ENCODE measurements around the gene GRM8.

GRM8 gene

GRCh38 chr7:126570845-126571244 lies 681.9 kb downstream of the GRM8 start:
- TF ChIP-seq CTCF (conservative IDR thresholded peaks at IDR 0.05), result no peak
- H3K27ac ChIP-seq, result no peak overlapping the region

GRCh38 chr7:126569402-126569801 lies 683.3 kb downstream of the GRM8 start:
- no peak for TF ChIP-seq CTCF (conservative IDR thresholded peaks at IDR 0.05)
- no peak overlapping the region for H3K27ac ChIP-seq

GRCh38 chr7:126557271-126557670 lies 695.5 kb downstream of the GRM8 start:
- no peak for TF ChIP-seq CTCF (conservative IDR thresholded peaks at IDR 0.05)
- no peak overlapping the region for H3K27ac ChIP-seq

- no peak for TF ChIP-seq CTCF (conservative IDR thresholded peaks at IDR 0.05)
- H3K27ac ChIP-seq, result no peak overlapping the region
Measured at GRCh38 chr7:126541406-126541805, 711.3 kb downstream of the GRM8 start.

- no peak overlapping the region for H3K27ac ChIP-seq
- TF ChIP-seq CTCF (conservative IDR thresholded peaks at IDR 0.05), result no peak
Measured at GRCh38 chr7:126535176-126535575, 717.6 kb downstream of the GRM8 start.

GRCh38 chr7:126533715-126534114 lies 719.0 kb downstream of the GRM8 start:
- no peak overlapping the region for H3K27ac ChIP-seq
- no peak for TF ChIP-seq CTCF (conservative IDR thresholded peaks at IDR 0.05)

- H3K27ac ChIP-seq, result no peak overlapping the region
- no peak for TF ChIP-seq CTCF (conservative IDR thresholded peaks at IDR 0.05)
Measured at GRCh38 chr7:126529833-126530232, 722.9 kb downstream of the GRM8 start.

GRCh38 chr7:126529254-126529653 lies 723.5 kb downstream of the GRM8 start:
- no peak overlapping the region for H3K27ac ChIP-seq
- TF ChIP-seq CTCF (conservative IDR thresholded peaks at IDR 0.05), result no peak
